H1 (cell line): ENCODE data around the gene CDH11. TPM values are rescaled to one million over a fixed set of nuclear protein-coding genes. Genes with fewer than 3 reads are reported as not detected.

ENCODE experiments used
- CTCF ChIA-PET: fragments of 300-600 bp; sonication (Branson Sonifier 250); formaldehyde crosslinking; loops from one replicate; lab custom pipeline; 2021; ENCODE audit not compliant: partially characterized antibody; lab: Charles Lee
- POLR2A ChIA-PET: fragments of 300-600 bp; sonication (Branson Sonifier 250); formaldehyde crosslinking; loops from one replicate; lab custom pipeline; 2021; ENCODE audit warnings: inconsistent platforms; ENCODE audit not compliant: partially characterized antibody; lab: Charles Lee
- DNase-seq, 2 experiments: peaks; one replicate each; pipeline versions ENCODE4 v3.0.0 to v3.0.0-alpha.2; 2010 to 2022; ENCODE audit warnings: low spot score in 2 of 2, low read depth in 1 of 2, mixed read lengths in 1 of 2
- FAIRE-seq: peaks from 2 replicates; lab custom pipeline; 2011; peaks lifted over from hg19 to GRCh38; lab: Jason Lieb, UNC
- H2AFZ ChIP-seq: 2 replicates; pipeline ENCODE4 v1.8.1; 2012; ENCODE audit warnings: low read length, inconsistent platforms
- H2AK5ac ChIP-seq: 2 replicates; pipeline ENCODE4 v1.6.1; 2013; ENCODE audit warnings: low read depth, low read length
- H2BK120ac ChIP-seq: replicated peaks from 2 replicates; pipeline ENCODE3; 2013; ENCODE audit warnings: low read depth, low read length, inconsistent platforms
- H2BK12ac ChIP-seq: 2 replicates; pipeline ENCODE4 v1.6.1; 2013; ENCODE audit warnings: low read depth, low read length
- H2BK15ac ChIP-seq: 2 replicates; pipeline ENCODE4 v1.6.1; 2013; ENCODE audit warnings: low read length
- H2BK20ac ChIP-seq: 2 replicates; pipeline ENCODE4 v1.6.1; 2013; ENCODE audit warnings: low read length
- H2BK5ac ChIP-seq: 2 replicates; pipeline ENCODE4 v1.6.1; 2013; ENCODE audit warnings: low read depth, low read length
- H3K14ac ChIP-seq: 2 replicates; pipeline ENCODE4 v1.6.1; 2013; ENCODE audit warnings: inconsistent platforms; ENCODE audit not compliant: insufficient read length
- H3K18ac ChIP-seq: 2 replicates; pipeline ENCODE4 v1.6.1; 2013; ENCODE audit warnings: low read length; ENCODE audit errors: extremely low read depth
- H3K23ac ChIP-seq: 2 replicates; pipeline ENCODE4 v1.6.1; 2013; ENCODE audit warnings: inconsistent platforms; ENCODE audit not compliant: insufficient read length
- H3K23me2 ChIP-seq: 2 replicates; pipeline ENCODE4 v1.6.1; 2013; ENCODE audit warnings: low read depth, low read length
- H3K27ac ChIP-seq: 2 replicates; pipeline ENCODE4 v1.6.1; 2011; ENCODE audit warnings: low read depth, low read length, inconsistent platforms
- H3K27me3 ChIP-seq, 4 experiments: replicated peaks in 1 of 4; 1 replicate in 1 of 4; 2 replicates in 3 of 4; pipeline versions ENCODE4 v1.6.1 to v1.8.1; 2011 to 2013; ENCODE audit warnings: low read length in 3 of 4, mild to moderate bottlenecking in 3 of 4, inconsistent platforms in 2 of 4, mixed read lengths in 2 of 4, moderate library complexity in 1 of 4; ENCODE audit not compliant: control insufficient read depth in 3 of 4, insufficient read depth in 3 of 4; ENCODE audit errors: extremely low read depth in 1 of 4
- H3K36me3 ChIP-seq, 4 experiments: 2 replicates each; pipeline versions ENCODE4 v1.6.1 to v1.8.1; 2011 to 2013; ENCODE audit warnings: mild to moderate bottlenecking in 4 of 4, low read length in 3 of 4, moderate library complexity in 2 of 4, control low read depth in 1 of 4, inconsistent platforms in 1 of 4; ENCODE audit not compliant: insufficient read depth in 4 of 4, control insufficient read depth in 2 of 4
- H3K4ac ChIP-seq: replicated peaks from 2 replicates; pipeline ENCODE3; 2013; ENCODE audit warnings: low read length, low read depth, mixed read lengths, inconsistent platforms; ENCODE audit not compliant: insufficient read length
- H3K4me1 ChIP-seq, 4 experiments: replicated peaks in 1 of 4; 1 replicate in 1 of 4; 2 replicates in 3 of 4; pipeline versions ENCODE4 v1.6.1 to v1.8.1; 2011 to 2013; ENCODE audit warnings: low read length in 3 of 4, inconsistent platforms in 2 of 4, mixed read lengths in 1 of 4; ENCODE audit not compliant: insufficient read depth in 4 of 4, control insufficient read depth in 3 of 4
- H3K4me2 ChIP-seq, 2 experiments: 2 replicates each; pipeline versions ENCODE4 v1.6.1 to v1.8.1; 2011 to 2013; ENCODE audit warnings: low read depth in 2 of 2, low read length in 2 of 2, control low read depth in 1 of 2, inconsistent platforms in 1 of 2, mild to moderate bottlenecking in 1 of 2; ENCODE audit not compliant: insufficient read depth in 1 of 2
- H3K4me3 ChIP-seq, 4 experiments: fragments of 200-600, 300-600 bp in 1 of 4; sonication (generic), shearing (Covaris generic), sonication (Bioruptor Twin) in 1 of 4; 2 replicates each; pipeline versions ENCODE4 v1.5.1 to v1.8.1; 2011 to 2016; ENCODE audit warnings: low read length in 4 of 4, low read depth in 3 of 4, control low read depth in 2 of 4, inconsistent platforms in 2 of 4, mild to moderate bottlenecking in 2 of 4, mixed read lengths in 1 of 4, moderate library complexity in 1 of 4; ENCODE audit not compliant: insufficient read depth in 2 of 4; ENCODE audit errors: extremely low read depth in 1 of 4
- H3K56ac ChIP-seq: replicated peaks from 2 replicates; pipeline ENCODE3; 2013; ENCODE audit warnings: low read depth, mild to moderate bottlenecking, mixed read lengths, low read length, inconsistent platforms; ENCODE audit not compliant: insufficient read length
- H3K79me1 ChIP-seq: 2 replicates; pipeline ENCODE4 v1.6.1; 2013; ENCODE audit warnings: low read depth, low read length, control low read depth
- H3K79me2 ChIP-seq, 2 experiments: 2 replicates each; pipeline versions ENCODE4 v1.6.1 to v1.8.1; 2012 to 2013; ENCODE audit warnings: low read length in 2 of 2, mild to moderate bottlenecking in 2 of 2, inconsistent platforms in 1 of 2; ENCODE audit not compliant: insufficient read depth in 2 of 2, control insufficient read depth in 1 of 2
- H3K9ac ChIP-seq, 4 experiments: replicated peaks in 1 of 4; 1 replicate in 1 of 4; 2 replicates in 3 of 4; pipeline versions ENCODE4 v1.6.1 to v1.8.1; 2011 to 2013; ENCODE audit warnings: low read depth in 3 of 4, low read length in 3 of 4, control low read depth in 2 of 4, mild to moderate bottlenecking in 2 of 4, moderate library complexity in 2 of 4, inconsistent platforms in 1 of 4; ENCODE audit errors: extremely low read depth in 1 of 4
- H3K9me3 ChIP-seq, 2 experiments: 2 replicates each; pipeline versions ENCODE4 v1.6.1 to v1.8.1; 2012 to 2013; ENCODE audit warnings: mild to moderate bottlenecking in 2 of 2, moderate library complexity in 2 of 2, control low read depth in 1 of 2, inconsistent platforms in 1 of 2, low read depth in 1 of 2, low read length in 1 of 2, mixed read lengths in 1 of 2; ENCODE audit not compliant: insufficient read depth in 2 of 2
- H4K20me1 ChIP-seq, 2 experiments: replicated peaks in 1 of 2; 2 replicates each; pipeline versions ENCODE3 to v1.8.1; 2011 to 2013; ENCODE audit warnings: inconsistent platforms in 2 of 2, low read length in 2 of 2, mild to moderate bottlenecking in 1 of 2; ENCODE audit not compliant: insufficient read depth in 2 of 2, control insufficient read depth in 1 of 2
- H4K5ac ChIP-seq: 2 replicates; pipeline ENCODE4 v1.6.1; 2013; ENCODE audit warnings: low read length, low read depth, mixed read lengths, inconsistent platforms; ENCODE audit not compliant: insufficient read length
- H4K8ac ChIP-seq: 2 replicates; pipeline ENCODE4 v1.8.0; 2013; ENCODE audit warnings: mild to moderate bottlenecking, moderate library complexity, low read length, inconsistent platforms; ENCODE audit not compliant: insufficient read depth; ENCODE audit errors: extremely low read depth
- H4K91ac ChIP-seq: replicated peaks from 2 replicates; pipeline ENCODE3; 2013; ENCODE audit warnings: low read length, mixed read lengths, inconsistent platforms; ENCODE audit not compliant: insufficient read length
- CTBP2 ChIP-seq: IDR thresholded peaks from 2 replicates; pipeline ENCODE4 v1.7.0; 2011; ENCODE audit warnings: borderline replicate concordance, mild to moderate bottlenecking, moderate library complexity, mixed read lengths, low read length; ENCODE audit not compliant: insufficient read depth, insufficient read length
- KDM5A ChIP-seq: fragments of 200-600 bp; IDR thresholded peaks from 2 replicates; pipeline ENCODE4 v1.7.1; 2012; ENCODE audit warnings: mild to moderate bottlenecking, low read length, inconsistent platforms, mixed read lengths
- POU5F1 ChIP-seq: IDR thresholded peaks from 2 replicates; pipeline ENCODE4 v1.6.1; 2011; ENCODE audit warnings: low read depth, mild to moderate bottlenecking, low read length, moderate library complexity
- SP4 ChIP-seq: IDR thresholded peaks from 2 replicates; pipeline ENCODE4 v1.6.1; 2012; ENCODE audit warnings: low read length, inconsistent platforms
- SUZ12 ChIP-seq: fragments of 200-600 bp; sonication (generic); IDR thresholded peaks from 2 replicates; pipeline ENCODE4 v1.6.1; 2012; ENCODE audit warnings: mild to moderate bottlenecking, inconsistent platforms, low read length, moderate library complexity, mixed read lengths
- WGBS, 2 experiments: shearing (Covaris generic) in 1 of 2; methylation state at CpG; one replicate each; pipeline versions ENCODE4 v1.1.6 to v1.1.7; 2013 to 2015; ENCODE audit warnings: low lambda C conversion rate in 2 of 2, mixed read lengths in 2 of 2, inconsistent platforms in 1 of 2, low coverage in 1 of 2, missing lambda C conversion rate in 1 of 2; ENCODE audit not compliant: insufficient replicate concordance in 2 of 2, insufficient coverage in 1 of 2, insufficient read length in 1 of 2; ENCODE audit errors: extremely low coverage in 1 of 2, missing lambda C conversion rate in 1 of 2; 5-methylcytosine and 5-hydroxymethylcytosine counted together
- polyA plus RNA-seq, 7 experiments: library from polyadenylated mRNA; depleted of rRNA in 3 of 7; stranded (reverse) in 5 of 7; unstranded in 2 of 7; fragments of >200 nt in 5 of 7; fragments of 200-250 nt in 2 of 7; gene quantifications; 1 replicate in 5 of 7; 2 replicates in 1 of 7; 4 replicates in 1 of 7; pipeline versions ENCODE4 v1.2.1 to v1.2.3, GENCODE V29; 2011 to 2013; ENCODE audit warnings: missing spikeins in 2 of 7, mixed read lengths in 2 of 7
- total RNA-seq: library from RNA; stranded (reverse); fragmentation: NEBNext Ultra II Directional; extraction: Animal tissue kit (Norgen Biotek cat#: 25700); gene quantifications from 2 replicates; pipeline ENCODE4 v1.2.1, GENCODE V29; 2021
- TF ChIP-seq, protein P1 (sequence below): IDR thresholded peaks from 2 replicates; pipeline ENCODE4 v1.6.1; 2012; ENCODE audit warnings: inconsistent platforms

CDH11 gene
- total and polyA plus RNA-seq, 2 of the 8 experiments (the other 6 are each of a cell fraction or from before 2014, with no cell fraction given): 3.3 to 8.4 TPM

DNA sequence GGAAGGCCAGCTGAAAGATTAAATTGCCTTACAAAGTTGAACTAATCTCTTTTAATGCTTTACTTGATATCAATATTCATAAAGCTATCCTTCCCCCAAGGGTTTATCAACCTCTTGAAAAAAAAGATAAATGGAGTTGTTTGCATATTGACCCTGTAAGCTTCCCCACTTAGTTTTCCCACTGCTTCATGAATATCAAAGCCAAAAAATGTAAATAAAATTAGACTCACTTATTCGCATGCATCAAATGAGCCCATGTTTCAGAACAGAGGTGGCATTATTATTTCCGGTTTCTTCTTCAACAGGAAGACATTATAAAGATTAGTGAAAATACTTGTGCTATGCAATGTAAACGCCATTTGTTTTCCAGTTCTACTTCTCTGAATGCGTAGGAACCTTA, 150.7 kb downstream of the CDH11 start:
- 93% methylated on average over 4 of the region's 4 CpGs; no CpG with 5 or more reads in 1 of the 2 experiments for WGBS, 2 experiments
- Histone ChIP-seq H3K4me1 (no peaks in the 10 kb centered on the region), H3K56ac (no peak overlapping the region), H3K79me1 (no peaks in the 10 kb centered on the region), H3K9me3 (no peaks in the 10 kb centered on the region), H2BK5ac (no peak overlapping the region), H4K20me1 (no peaks in the 10 kb centered on the region), H2BK12ac (no peak overlapping the region), H3K9ac (no peak overlapping the region), H2AK5ac (no peak overlapping the region), H3K27ac (no peak overlapping the region), H2BK20ac (no peak overlapping the region), H3K23me2 (no peaks in the 10 kb centered on the region), H3K4ac (no peak overlapping the region), H3K23ac (no peak overlapping the region), H2AFZ (no peak overlapping the region), H3K4me3 (no peak overlapping the region), H3K14ac (no peak overlapping the region), H3K4me2 (no peak overlapping the region), H4K5ac (no peak overlapping the region), H3K18ac (no peak overlapping the region), H2BK120ac (no peak overlapping the region), H4K8ac (no peak overlapping the region), H3K27me3 (no peaks in the 10 kb centered on the region), H3K79me2 (no peaks in the 10 kb centered on the region), H3K36me3 (no peaks in the 10 kb centered on the region), H2BK15ac (no peak overlapping the region), H4K91ac (no peak overlapping the region)
- DNase-seq: no peak
- FAIRE-seq: no peak
- ChIA-PET POLR2A (no interaction called here), CTCF (interaction anchor here (0.7 kb wide), 1 partner anchor 18 kb away, joined by 4 read pairs; no protein-coding TSS in a partner anchor)
- TF ChIP-seq SP4: no peak
- TF ChIP-seq POU5F1: no peak
- TF ChIP-seq, protein P1, sequence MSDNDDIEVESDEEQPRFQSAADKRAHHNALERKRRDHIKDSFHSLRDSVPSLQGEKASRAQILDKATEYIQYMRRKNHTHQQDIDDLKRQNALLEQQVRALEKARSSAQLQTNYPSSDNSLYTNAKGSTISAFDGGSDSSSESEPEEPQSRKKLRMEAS: no peak
- TF ChIP-seq KDM5A: no peak
- TF ChIP-seq SUZ12: no peak
- no peak for TF ChIP-seq CTBP2
